Nephron (organoid): ENCODE data around the gene PLEKHA3.
A peak's percentile ranks its signal among the peaks of the same experiment; 100 is the strongest.

Experiments used
- H3K27ac Mint-ChIP-seq, 3 experiments: 2 replicates each; pipeline ENCODE4 v1.8.0; 2020; ENCODE audit warnings: mixed read lengths in 3 of 3, mild to moderate bottlenecking in 2 of 3, moderate library complexity in 1 of 3
- H3K27me3 Mint-ChIP-seq: 2 replicates; pipeline ENCODE4 v1.8.0; 2021; ENCODE audit warnings: low read depth, mild to moderate bottlenecking, moderate library complexity, mixed read lengths
- H3K36me3 Mint-ChIP-seq: 2 replicates; pipeline ENCODE4 v1.8.0; 2020; ENCODE audit warnings: low read depth, mixed read lengths
- H3K4me1 Mint-ChIP-seq: 2 replicates; pipeline ENCODE4 v1.8.0; 2020; ENCODE audit warnings: mixed read lengths
- H3K4me3 Mint-ChIP-seq, 3 experiments: 2 replicates each; pipeline ENCODE4 v1.8.0; 2020; ENCODE audit warnings: mild to moderate bottlenecking in 3 of 3, mixed read lengths in 3 of 3, moderate library complexity in 2 of 3
- H3K9me3 Mint-ChIP-seq: 2 replicates; pipeline ENCODE4 v1.8.0; 2020; ENCODE audit warnings: mixed read lengths
- TF ChIP-seq, protein P1 (sequence below), 3 experiments: fragments of 200-600 bp; sonication (generic); IDR thresholded peaks; one replicate each; pipeline ENCODE4 v1.5.0; 2021; ENCODE audit warnings: antibody characterized with exemption in 3 of 3; ENCODE audit not compliant: unreplicated experiment in 3 of 3

The PLEKHA3 gene

GRCh38 chr2:178476477-178476876 lies 3.8 kb upstream of the PLEKHA3 start:
- peak overlapping the region; percentile 42 to 80 (median 68) for H3K4me3 Mint-ChIP-seq
- H3K27ac Mint-ChIP-seq, result peak overlapping the region in 1 of 3 experiments; percentile 36
- H3K4me1 Mint-ChIP-seq, result peaks cover 42% of the 10 kb centered on the region
- H3K36me3 Mint-ChIP-seq, result peaks cover 12% of the 10 kb centered on the region
- TF ChIP-seq, protein P1, sequence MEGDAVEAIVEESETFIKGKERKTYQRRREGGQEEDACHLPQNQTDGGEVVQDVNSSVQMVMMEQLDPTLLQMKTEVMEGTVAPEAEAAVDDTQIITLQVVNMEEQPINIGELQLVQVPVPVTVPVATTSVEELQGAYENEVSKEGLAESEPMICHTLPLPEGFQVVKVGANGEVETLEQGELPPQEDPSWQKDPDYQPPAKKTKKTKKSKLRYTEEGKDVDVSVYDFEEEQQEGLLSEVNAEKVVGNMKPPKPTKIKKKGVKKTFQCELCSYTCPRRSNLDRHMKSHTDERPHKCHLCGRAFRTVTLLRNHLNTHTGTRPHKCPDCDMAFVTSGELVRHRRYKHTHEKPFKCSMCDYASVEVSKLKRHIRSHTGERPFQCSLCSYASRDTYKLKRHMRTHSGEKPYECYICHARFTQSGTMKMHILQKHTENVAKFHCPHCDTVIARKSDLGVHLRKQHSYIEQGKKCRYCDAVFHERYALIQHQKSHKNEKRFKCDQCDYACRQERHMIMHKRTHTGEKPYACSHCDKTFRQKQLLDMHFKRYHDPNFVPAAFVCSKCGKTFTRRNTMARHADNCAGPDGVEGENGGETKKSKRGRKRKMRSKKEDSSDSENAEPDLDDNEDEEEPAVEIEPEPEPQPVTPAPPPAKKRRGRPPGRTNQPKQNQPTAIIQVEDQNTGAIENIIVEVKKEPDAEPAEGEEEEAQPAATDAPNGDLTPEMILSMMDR (IDR thresholded peaks at IDR 0.05; ENCODE audit: unreplicated experiment in 3 of 3), result no peak
- H3K27me3 Mint-ChIP-seq, result no peaks in the 10 kb centered on the region
- no peaks in the 10 kb centered on the region for H3K9me3 Mint-ChIP-seq

- H3K4me1 Mint-ChIP-seq, result peaks cover 53% of the 10 kb centered on the region
- peaks cover 8% of the 10 kb centered on the region for H3K36me3 Mint-ChIP-seq
- peak overlapping the region; percentile 93 to 95 (median 95) for H3K4me3 Mint-ChIP-seq
- H3K27me3 Mint-ChIP-seq, result no peaks in the 10 kb centered on the region
- H3K27ac Mint-ChIP-seq, result peak overlapping the region; percentile 97 to 100 (median 99)
- H3K9me3 Mint-ChIP-seq, result no peaks in the 10 kb centered on the region
- TF ChIP-seq, protein P1 (IDR thresholded peaks at IDR 0.05; ENCODE audit: unreplicated experiment in 3 of 3), result no peak
Observed at GRCh38 chr2:178477443-178478129, 2.7 kb upstream of the PLEKHA3 start.

DNA sequence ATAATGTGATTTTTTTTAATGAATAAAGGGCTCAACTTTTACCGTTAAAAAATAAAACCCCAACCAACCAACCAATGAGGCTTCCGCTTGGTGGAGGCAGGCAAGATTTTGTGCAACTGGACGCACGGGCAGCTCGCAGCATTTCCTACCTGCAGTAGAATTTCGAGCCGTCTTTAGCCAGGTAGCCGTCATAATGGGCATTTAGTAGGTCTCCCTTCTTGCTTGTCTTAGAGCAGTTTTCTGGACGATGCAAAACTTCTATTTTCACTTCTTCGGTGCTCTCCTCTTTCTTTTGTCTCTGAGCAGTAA lies 2.2 kb upstream of the PLEKHA3 start:
- Mint-ChIP-seq H3K27ac (peak overlapping the region; percentile 97 to 100 (median 99)), H3K27me3 (no peaks in the 10 kb centered on the region), H3K36me3 (peaks cover 8% of the 10 kb centered on the region), H3K4me3 (peak overlapping the region; percentile 93 to 95 (median 95)), H3K4me1 (peaks cover 57% of the 10 kb centered on the region), H3K9me3 (no peaks in the 10 kb centered on the region)
- TF ChIP-seq, protein P1 (IDR thresholded peaks at IDR 0.05; ENCODE audit: unreplicated experiment in 3 of 3), result no peak

GRCh38 chr2:178478439-178479274 lies 1.6 kb upstream of the PLEKHA3 start, which contains the start of gene FKBP7:
FKBP7 (minus strand) TSS chr2:178478600; CDS start chr2:178478499, 101 bp downstream.
- peak within 1 kb of the TSS; percentile 93 to 95 (median 95) for H3K4me3 Mint-ChIP-seq
- H3K36me3 Mint-ChIP-seq, result peaks cover 8% of the 10 kb centered on the region
- peaks cover 52% of the 10 kb centered on the region for H3K4me1 Mint-ChIP-seq
- H3K27ac Mint-ChIP-seq, result peak within 1 kb of the TSS; percentile 97 to 100 (median 99)
- no peaks in the 10 kb centered on the region for H3K27me3 Mint-ChIP-seq
- no peaks in the 10 kb centered on the region for H3K9me3 Mint-ChIP-seq
- TF ChIP-seq, protein P1 (IDR thresholded peaks at IDR 0.05; ENCODE audit: unreplicated experiment in 3 of 3), result peak; percentile 50 to 67 (median 51)

DNA sequence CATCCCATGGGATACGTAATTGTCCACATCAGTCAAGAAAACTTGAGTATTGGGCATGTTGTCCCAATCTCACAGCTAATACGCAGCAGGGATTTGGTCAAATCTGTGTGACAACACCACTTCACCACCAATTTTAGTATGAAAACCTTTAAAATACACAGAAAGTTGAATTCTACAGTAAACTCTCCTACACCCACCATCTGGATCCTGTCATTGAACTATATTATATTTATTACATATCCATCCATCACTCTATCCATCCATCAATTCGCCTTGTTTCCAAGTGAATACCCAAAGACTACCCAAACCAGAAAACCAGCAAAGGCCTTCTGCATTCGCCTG lies 1.0 kb upstream of the PLEKHA3 start:
- no peaks in the 10 kb centered on the region for H3K27me3 Mint-ChIP-seq
- H3K9me3 Mint-ChIP-seq, result no peaks in the 10 kb centered on the region
- H3K4me1 Mint-ChIP-seq, result peaks cover 47% of the 10 kb centered on the region
- TF ChIP-seq, protein P1 (IDR thresholded peaks at IDR 0.05; ENCODE audit: unreplicated experiment in 3 of 3), result peak in 2 of 3 experiments; percentile 0 to 41
- peaks cover 8% of the 10 kb centered on the region for H3K36me3 Mint-ChIP-seq
- peak overlapping the region; percentile 93 to 95 (median 95) for H3K4me3 Mint-ChIP-seq
- peak overlapping the region; percentile 97 to 100 (median 99) for H3K27ac Mint-ChIP-seq
